Measurements from ENCODE around the gene ADAM12.
A peak's percentile ranks its signal among the peaks of the same experiment; 100 is the strongest.

Gene ADAM12

GRCh38 chr10:126394948-126395347 lies 6.7 kb upstream of the ADAM12 start:
- Histone ChIP-seq H3K4me1 (ENCODE audit: control insufficient read depth, insufficient read depth, low read length) (peaks cover 5% of the 10 kb centered on the region; the same call in 1 of the 2 replicates), H3K36me3 (ENCODE audit: control insufficient read depth in 2 of 2, insufficient read depth in 1 of 2, low read length in 2 of 2) (no peaks in the 10 kb centered on the region), H3K4me3 (ENCODE audit: low read depth, low read length) (no peak overlapping the region), H3K27ac (ENCODE audit: extremely low read depth, low read depth, low read length) (no peak overlapping the region), H3K9me3 (ENCODE audit: control insufficient read depth, insufficient read depth, low read depth, low read length) (no peaks in the 10 kb centered on the region)
- ChIA-PET CTCF (no interaction called here), POLR2A (no interaction called here)
- no peak for TF ChIP-seq SP2 (tag by site-specific recombination; IDR thresholded peaks at IDR 0.05)

DNA sequence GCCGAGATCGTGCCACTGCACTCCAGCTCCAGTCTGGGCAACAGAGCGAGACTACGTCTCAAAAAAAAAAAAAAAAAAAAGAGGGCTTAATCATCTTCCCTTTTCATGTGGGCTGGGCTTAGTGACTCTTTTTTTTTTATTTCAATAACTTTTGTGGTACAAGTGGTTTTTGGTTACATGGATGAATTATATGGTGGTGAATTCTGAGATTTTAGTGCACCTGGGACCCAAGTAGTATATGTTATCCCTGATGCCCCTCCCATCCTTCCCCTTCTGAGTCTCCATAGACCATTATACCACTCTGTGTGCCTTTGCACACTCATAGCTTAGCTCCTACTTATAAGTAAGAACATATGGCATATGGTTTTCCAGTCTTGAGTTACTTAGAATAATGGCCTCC lies 4.8 kb upstream of the ADAM12 start:
- Histone ChIP-seq H3K27ac (ENCODE audit: extremely low read depth, low read depth, low read length) (no peak overlapping the region), H3K36me3 (ENCODE audit: control insufficient read depth in 2 of 2, insufficient read depth in 1 of 2, low read length in 2 of 2) (no peaks in the 10 kb centered on the region), H3K4me1 (ENCODE audit: control insufficient read depth, insufficient read depth, low read length) (peaks cover 2% of the 10 kb centered on the region; the same call in 1 of the 2 replicates), H3K9me3 (ENCODE audit: control insufficient read depth, insufficient read depth, low read depth, low read length) (no peaks in the 10 kb centered on the region; the same call in 1 of the 2 replicates), H3K4me3 (ENCODE audit: low read depth, low read length) (no peak overlapping the region)
- CTCF ChIA-PET = interaction anchor here (0.9 kb wide), 1 partner anchor 111 kb away, joined by 4 read pairs; no protein-coding TSS in a partner anchor
- POLR2A ChIA-PET = no interaction called here
- no peak for TF ChIP-seq ZNF274 (IDR thresholded peaks at IDR 0.05; ENCODE audit: low read length)
- no peak for TF ChIP-seq ZNF274 (tag by site-specific recombination; IDR thresholded peaks at IDR 0.05; ENCODE audit: borderline replicate concordance)
- no peak for TF ChIP-seq ZNF223 (tag by site-specific recombination; IDR thresholded peaks at IDR 0.05)

DNA sequence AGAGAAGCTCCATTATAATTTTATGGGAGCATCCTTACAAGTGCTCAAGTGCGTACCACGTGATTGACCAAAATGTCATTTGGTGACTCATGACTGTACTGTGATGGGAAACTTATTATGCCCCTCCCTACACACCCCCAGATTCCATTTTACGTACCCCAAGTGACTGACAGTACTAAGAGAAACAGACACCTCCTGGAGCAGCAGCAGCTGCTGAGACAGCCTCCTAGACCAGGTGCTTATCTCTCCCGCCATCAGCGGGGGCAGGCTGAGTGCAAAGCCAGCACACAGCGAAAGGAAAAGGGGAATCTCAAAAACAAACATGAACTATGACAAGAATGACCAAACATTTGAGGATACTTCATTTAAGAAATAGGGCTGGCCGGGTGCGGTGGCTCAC lies 4.2 kb upstream of the ADAM12 start:
- CTCF ChIA-PET = no interaction called here
- no peak overlapping the region for H3K27ac ChIP-seq (ENCODE audit: extremely low read depth, low read depth, low read length)

DNA sequence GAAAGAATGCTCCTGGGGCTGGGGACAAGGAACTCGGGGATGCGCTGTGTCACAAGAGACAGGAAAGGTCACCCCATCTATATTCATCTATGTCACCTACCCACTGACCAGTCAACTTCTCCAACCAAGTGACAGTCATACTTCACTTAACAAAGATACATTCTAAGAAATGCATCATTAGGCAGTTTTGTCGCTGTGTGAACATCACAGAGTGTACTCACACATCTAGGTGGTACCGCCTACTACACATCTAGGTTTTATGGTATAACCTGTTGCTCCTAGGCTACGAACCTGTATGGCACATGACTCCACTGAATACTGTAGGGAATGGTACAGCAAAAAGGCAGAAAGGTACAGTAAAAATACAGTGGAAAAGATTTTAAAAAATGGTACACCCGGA lies 3.8 kb upstream of the ADAM12 start:
- POLR2A ChIA-PET = no interaction called here

More for the DNA sequence above, 4.2 kb upstream of the ADAM12 start:
- no peak for TF ChIP-seq ZNF561 (tag by site-specific recombination; IDR thresholded peaks at IDR 0.05; ENCODE audit: borderline replicate concordance)
- TF ChIP-seq ZFP3 (tag by site-specific recombination; IDR thresholded peaks at IDR 0.05; ENCODE audit: low read depth) = no peak
- Histone ChIP-seq H3K9me3 (ENCODE audit: control insufficient read depth, insufficient read depth, low read depth, low read length) (no peaks in the 10 kb centered on the region; the same call in 1 of the 2 replicates), H3K4me1 (ENCODE audit: control insufficient read depth, insufficient read depth, low read length) (no peaks in the 10 kb centered on the region), H3K4me3 (ENCODE audit: low read depth, low read length) (no peak overlapping the region), H3K36me3 (ENCODE audit: control insufficient read depth in 2 of 2, insufficient read depth in 1 of 2, low read length in 2 of 2) (no peaks in the 10 kb centered on the region)
- POLR2A ChIA-PET = no interaction called here

DNA sequence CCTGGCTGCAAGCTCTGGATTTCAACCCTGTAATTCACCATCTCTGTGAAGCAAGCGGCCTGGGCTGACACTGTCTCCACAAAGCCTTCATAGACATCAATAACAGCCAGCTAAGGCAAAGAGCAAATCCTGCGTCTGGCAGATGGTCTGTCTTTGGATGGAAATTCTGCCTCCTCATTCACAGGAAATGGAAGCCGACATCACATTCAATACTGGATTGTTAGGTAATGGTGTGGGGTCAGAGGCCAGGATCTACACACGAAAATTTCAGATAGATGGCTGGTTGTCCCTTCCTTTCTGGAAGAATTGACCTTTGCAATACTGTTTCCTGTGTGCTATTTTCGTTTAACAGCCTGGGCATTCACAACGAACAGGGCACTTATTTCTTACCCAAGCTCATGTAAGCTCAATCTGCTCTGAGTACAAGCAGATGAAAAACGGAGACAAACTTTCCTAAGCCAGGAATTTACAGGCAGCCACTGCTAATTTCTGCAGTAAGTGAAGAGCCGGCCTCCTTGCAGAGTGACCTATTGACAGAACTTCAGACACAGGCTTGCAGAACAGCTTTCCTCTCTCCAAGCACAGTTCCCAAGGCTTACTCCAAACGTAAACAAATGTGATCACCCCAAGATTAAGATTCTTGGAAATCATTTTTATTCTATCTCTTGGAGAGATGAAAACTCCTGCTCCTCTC lies 3.1 kb upstream of the ADAM12 start:
- no peaks in the 10 kb centered on the region; the same call in 1 of the 2 replicates for H3K9me3 ChIP-seq (ENCODE audit: control insufficient read depth, insufficient read depth, low read depth, low read length)
- H3K4me3 ChIP-seq (ENCODE audit: low read depth, low read length) = no peak overlapping the region
- ChIA-PET CTCF (no interaction called here), POLR2A (no interaction called here)
- H3K27ac ChIP-seq (ENCODE audit: extremely low read depth, low read depth, low read length) = 0 out of 2 replicates have a peak overlapping the region, but pooled peaks have one; percentile 14
- TF ChIP-seq OVOL3 (tag by site-specific recombination; IDR thresholded peaks at IDR 0.05) = no peak
- TF ChIP-seq ZNF404 (tag by site-specific recombination; IDR thresholded peaks at IDR 0.05) = no peak
- H3K4me1 ChIP-seq (ENCODE audit: control insufficient read depth, insufficient read depth, low read length) = no peaks in the 10 kb centered on the region
- no peaks in the 10 kb centered on the region for H3K36me3 ChIP-seq (ENCODE audit: control insufficient read depth in 2 of 2, insufficient read depth in 1 of 2, low read length in 2 of 2)

More for the DNA sequence above, 3.8 kb upstream of the ADAM12 start:
- Histone ChIP-seq H3K4me1 (ENCODE audit: control insufficient read depth, insufficient read depth, low read length) (no peaks in the 10 kb centered on the region), H3K27ac (ENCODE audit: extremely low read depth, low read depth, low read length) (no peak overlapping the region), H3K4me3 (ENCODE audit: low read depth, low read length) (no peak overlapping the region), H3K36me3 (ENCODE audit: control insufficient read depth in 2 of 2, insufficient read depth in 1 of 2, low read length in 2 of 2) (no peaks in the 10 kb centered on the region), H3K9me3 (ENCODE audit: control insufficient read depth, insufficient read depth, low read depth, low read length) (no peaks in the 10 kb centered on the region; the same call in 1 of the 2 replicates)
- CTCF ChIA-PET = no interaction called here
- TF ChIP-seq SCRT1 (tag by site-specific recombination; IDR thresholded peaks at IDR 0.05; ENCODE audit: borderline replicate concordance) (0 out of 2 replicates have a peak, but pooled peaks have one; percentile 31), ZSCAN30 (tag by site-specific recombination; IDR thresholded peaks at IDR 0.05) (no peak), ZNF658 (tag by site-specific recombination; IDR thresholded peaks at IDR 0.05) (no peak), ZNF223 (tag by site-specific recombination; IDR thresholded peaks at IDR 0.05) (no peak), SCRT2 (tag by site-specific recombination; IDR thresholded peaks at IDR 0.05) (peak; percentile 72), YY1 (tag by site-specific recombination; IDR thresholded peaks at IDR 0.05) (no peak)
